ENCODE measurements around the gene MEIS2.

MEIS2 gene

GRCh38 chr15:36880913-36881460 lies 219.4 kb downstream of the MEIS2 start:
- Histone ChIP-seq H4K91ac (ENCODE audit: low read depth, low read length) (no peak overlapping the region), H2BK5ac (ENCODE audit: low read depth, low read length, poor library complexity) (no peak overlapping the region), H2BK120ac (ENCODE audit: insufficient read depth, low read length, poor library complexity) (no peak overlapping the region), H3K4me2 (ENCODE audit: low read length) (peak overlapping the region; percentile 86), H4K12ac (ENCODE audit: low read depth, low read length) (no peak overlapping the region), H3K4me3 (ENCODE audit: low read depth, low read length) (no peak overlapping the region), H3K4me1 (ENCODE audit: control insufficient read depth in 1 of 2, insufficient read depth in 2 of 2, low read length in 2 of 2) (peaks cover 12 to 16% of the 10 kb centered on the region in 2 experiments), H2AFZ (ENCODE audit: insufficient read depth, low read length, poor library complexity) (no peak overlapping the region), H3K27ac (ENCODE audit: low read depth, low read length) (no peak overlapping the region), H3K27me3 (ENCODE audit: insufficient read depth, low read length) (peaks cover 52% of the 10 kb centered on the region), H3K14ac (ENCODE audit: low read length) (no peak overlapping the region), H2BK12ac (ENCODE audit: low read length) (no peak overlapping the region), H3K9ac (ENCODE audit: low read length) (no peak overlapping the region), H3K4ac (ENCODE audit: low read depth, low read length) (no peak overlapping the region), H3K79me2 (ENCODE audit: control insufficient read depth, insufficient read depth, low read length, poor library complexity) (no peaks in the 10 kb centered on the region), H4K8ac (ENCODE audit: low read depth, low read length) (no peak overlapping the region), H3K23ac (ENCODE audit: low read length) (no peak overlapping the region), H2AK5ac (ENCODE audit: low read length) (no peak overlapping the region), H3K36me3 (ENCODE audit: control insufficient read depth in 1 of 2, insufficient read depth in 2 of 2, low read length in 2 of 2) (no peaks in the 10 kb centered on the region), H3K79me1 (ENCODE audit: low read length) (no peaks in the 10 kb centered on the region), H3K9me3 (ENCODE audit: insufficient read depth, low read depth, low read length) (peaks cover 4% of the 10 kb centered on the region), H3K18ac (ENCODE audit: low read length) (no peak overlapping the region)
- no peak for DNase-seq
- no CpG with 5 or more reads among the region's 7 CpGs for WGBS (ENCODE audit: extremely low coverage, insufficient coverage, insufficient read length)

DNA sequence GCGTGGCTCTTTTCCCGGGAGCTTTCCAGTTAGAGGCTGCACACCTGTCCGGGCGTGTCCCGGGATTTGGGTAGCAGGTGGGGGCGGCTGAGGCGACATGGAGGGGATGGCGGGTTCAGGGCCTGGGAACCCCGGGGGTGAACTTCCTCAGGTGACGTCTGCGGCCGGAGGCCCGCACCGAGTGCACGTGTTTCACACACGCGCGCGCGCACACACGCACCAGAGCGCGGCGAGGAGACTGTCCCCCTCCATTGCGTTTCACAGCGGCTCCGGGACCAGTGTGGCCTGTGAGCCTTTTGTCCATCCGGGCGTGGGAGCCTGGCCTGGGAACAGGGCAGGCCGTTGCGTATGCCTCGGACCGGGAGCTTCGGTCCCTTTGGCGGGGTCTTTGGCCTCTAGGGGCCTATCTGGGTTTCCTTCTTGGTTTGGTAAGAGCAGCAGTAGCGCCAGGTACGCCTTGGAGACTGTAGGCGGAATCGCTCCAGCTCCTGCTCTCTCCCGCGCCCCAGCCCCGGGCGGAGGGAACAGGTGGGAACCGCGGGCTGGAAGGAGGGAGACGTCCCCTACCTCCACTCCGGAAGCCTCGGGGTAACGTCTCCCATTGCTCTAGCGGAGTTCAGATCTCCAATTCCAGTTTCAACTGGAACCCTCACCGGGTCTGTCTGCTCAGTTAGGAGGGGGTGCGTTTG lies 220.0 kb downstream of the MEIS2 start:
- Histone ChIP-seq H3K23ac (ENCODE audit: low read length) (no peak overlapping the region), H3K36me3 (ENCODE audit: control insufficient read depth in 1 of 2, insufficient read depth in 2 of 2, low read length in 2 of 2) (no peaks in the 10 kb centered on the region), H3K18ac (ENCODE audit: low read length) (no peak overlapping the region), H3K14ac (ENCODE audit: low read length) (no peak overlapping the region), H3K4me1 (ENCODE audit: control insufficient read depth in 1 of 2, insufficient read depth in 2 of 2, low read length in 2 of 2) (peaks cover 12 to 16% of the 10 kb centered on the region in 2 experiments), H3K4ac (ENCODE audit: low read depth, low read length) (no peak overlapping the region), H2BK120ac (ENCODE audit: insufficient read depth, low read length, poor library complexity) (no peak overlapping the region), H4K12ac (ENCODE audit: low read depth, low read length) (no peak overlapping the region), H2AFZ (ENCODE audit: insufficient read depth, low read length, poor library complexity) (no peak overlapping the region), H3K79me2 (ENCODE audit: control insufficient read depth, insufficient read depth, low read length, poor library complexity) (no peaks in the 10 kb centered on the region), H4K8ac (ENCODE audit: low read depth, low read length) (no peak overlapping the region), H4K91ac (ENCODE audit: low read depth, low read length) (no peak overlapping the region), H3K4me2 (ENCODE audit: low read length) (peak overlapping the region; percentile 86), H3K27ac (ENCODE audit: low read depth, low read length) (no peak overlapping the region), H2AK5ac (ENCODE audit: low read length) (no peak overlapping the region), H3K79me1 (ENCODE audit: low read length) (no peaks in the 10 kb centered on the region), H3K27me3 (ENCODE audit: insufficient read depth, low read length) (peaks cover 48% of the 10 kb centered on the region), H2BK5ac (ENCODE audit: low read depth, low read length, poor library complexity) (no peak overlapping the region), H3K9ac (ENCODE audit: low read length) (no peak overlapping the region), H3K9me3 (ENCODE audit: insufficient read depth, low read depth, low read length) (peaks cover 4% of the 10 kb centered on the region), H3K4me3 (ENCODE audit: low read depth, low read length) (peak overlapping the region; percentile 55), H2BK12ac (ENCODE audit: low read length) (no peak overlapping the region)
- no CpG with 5 or more reads among the region's 52 CpGs for WGBS (ENCODE audit: extremely low coverage, insufficient coverage, insufficient read length)
- no peak for DNase-seq

DNA sequence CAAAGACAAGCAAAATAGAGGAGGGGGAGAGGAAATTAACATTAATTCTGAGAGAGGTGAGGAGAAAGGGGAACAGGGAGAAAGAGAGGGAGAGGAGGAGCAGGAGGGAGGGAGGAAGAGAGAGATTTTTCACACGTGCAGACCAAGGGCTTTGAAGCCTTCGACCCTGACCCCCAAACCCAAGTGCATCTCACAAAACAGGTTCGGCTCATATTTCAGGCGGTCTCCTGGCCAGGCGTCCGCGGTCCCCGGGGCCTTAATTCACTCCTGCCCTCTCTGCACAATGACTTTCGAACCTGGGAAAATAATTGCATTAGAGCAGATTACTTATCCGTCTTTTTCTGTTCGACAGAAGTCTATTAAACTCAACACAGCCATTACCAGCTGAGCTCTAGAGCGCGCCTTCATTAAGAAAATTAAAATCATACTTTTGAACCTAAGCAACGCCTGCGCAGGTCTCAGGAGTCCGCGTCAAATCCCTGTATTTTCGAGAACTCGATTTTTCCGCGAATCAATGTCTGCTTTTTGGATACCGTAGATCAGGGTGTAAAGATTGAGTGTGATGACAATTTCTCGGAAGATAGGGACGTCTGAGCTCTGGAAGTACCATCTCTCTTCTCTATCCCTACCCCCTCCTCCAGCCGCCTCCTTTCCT lies 220.7 kb downstream of the MEIS2 start:
- Histone ChIP-seq H3K14ac (ENCODE audit: low read length) (no peak overlapping the region), H4K91ac (ENCODE audit: low read depth, low read length) (no peak overlapping the region), H3K27ac (ENCODE audit: low read depth, low read length) (no peak overlapping the region), H2AFZ (ENCODE audit: insufficient read depth, low read length, poor library complexity) (no peak overlapping the region), H3K9ac (ENCODE audit: low read length) (no peak overlapping the region), H3K18ac (ENCODE audit: low read length) (no peak overlapping the region), H2BK5ac (ENCODE audit: low read depth, low read length, poor library complexity) (no peak overlapping the region), H3K27me3 (ENCODE audit: insufficient read depth, low read length) (peaks cover 43% of the 10 kb centered on the region), H3K79me1 (ENCODE audit: low read length) (no peaks in the 10 kb centered on the region), H2BK120ac (ENCODE audit: insufficient read depth, low read length, poor library complexity) (no peak overlapping the region), H3K4me1 (ENCODE audit: control insufficient read depth in 1 of 2, insufficient read depth in 2 of 2, low read length in 2 of 2) (peaks cover 12 to 16% of the 10 kb centered on the region in 2 experiments), H3K36me3 (ENCODE audit: control insufficient read depth in 1 of 2, insufficient read depth in 2 of 2, low read length in 2 of 2) (no peaks in the 10 kb centered on the region), H2BK12ac (ENCODE audit: low read length) (no peak overlapping the region), H2AK5ac (ENCODE audit: low read length) (no peak overlapping the region), H3K4ac (ENCODE audit: low read depth, low read length) (no peak overlapping the region), H3K79me2 (ENCODE audit: control insufficient read depth, insufficient read depth, low read length, poor library complexity) (no peaks in the 10 kb centered on the region), H4K8ac (ENCODE audit: low read depth, low read length) (no peak overlapping the region), H4K12ac (ENCODE audit: low read depth, low read length) (no peak overlapping the region), H3K4me2 (ENCODE audit: low read length) (peak overlapping the region; percentile 86), H3K23ac (ENCODE audit: low read length) (no peak overlapping the region), H3K9me3 (ENCODE audit: insufficient read depth, low read depth, low read length) (peaks cover 4% of the 10 kb centered on the region), H3K4me3 (ENCODE audit: low read depth, low read length) (no peak overlapping the region)
- WGBS (ENCODE audit: extremely low coverage, insufficient coverage, insufficient read length), result no CpG with 5 or more reads among the region's 25 CpGs
- no peak for DNase-seq

GRCh38 chr15:36878684-36879262 lies 221.6 kb downstream of the MEIS2 start:
- DNase-seq, result no peak
- Histone ChIP-seq H3K79me1 (ENCODE audit: low read length) (no peaks in the 10 kb centered on the region), H3K18ac (ENCODE audit: low read length) (no peak overlapping the region), H4K12ac (ENCODE audit: low read depth, low read length) (no peak overlapping the region), H2BK12ac (ENCODE audit: low read length) (no peak overlapping the region), H2BK120ac (ENCODE audit: insufficient read depth, low read length, poor library complexity) (no peak overlapping the region), H3K9ac (ENCODE audit: low read length) (no peak overlapping the region), H3K4me2 (ENCODE audit: low read length) (peak overlapping the region; percentile 70), H3K79me2 (ENCODE audit: control insufficient read depth, insufficient read depth, low read length, poor library complexity) (no peaks in the 10 kb centered on the region), H3K27ac (ENCODE audit: low read depth, low read length) (no peak overlapping the region), H3K9me3 (ENCODE audit: insufficient read depth, low read depth, low read length) (peaks cover 4% of the 10 kb centered on the region), H3K27me3 (ENCODE audit: insufficient read depth, low read length) (peaks cover 43% of the 10 kb centered on the region), H3K4me1 (ENCODE audit: control insufficient read depth in 1 of 2, insufficient read depth in 2 of 2, low read length in 2 of 2) (peaks cover 12 to 16% of the 10 kb centered on the region in 2 experiments), H2AFZ (ENCODE audit: insufficient read depth, low read length, poor library complexity) (no peak overlapping the region), H3K36me3 (ENCODE audit: control insufficient read depth in 1 of 2, insufficient read depth in 2 of 2, low read length in 2 of 2) (no peaks in the 10 kb centered on the region), H3K23ac (ENCODE audit: low read length) (peak overlapping the region; percentile 40), H2AK5ac (ENCODE audit: low read length) (no peak overlapping the region), H3K14ac (ENCODE audit: low read length) (no peak overlapping the region), H2BK5ac (ENCODE audit: low read depth, low read length, poor library complexity) (no peak overlapping the region), H4K91ac (ENCODE audit: low read depth, low read length) (no peak overlapping the region), H4K8ac (ENCODE audit: low read depth, low read length) (no peak overlapping the region), H3K4me3 (ENCODE audit: low read depth, low read length) (no peak overlapping the region), H3K4ac (ENCODE audit: low read depth, low read length) (no peak overlapping the region)
- 100% methylated on average over 1 of the region's 12 CpGs for WGBS (ENCODE audit: extremely low coverage, insufficient coverage, insufficient read length)
